HG03045 (cell line): ENCODE data around the gene LRRC3.

Experiments used
- ATAC-seq: cut with Tn5 transposase; IDR thresholded peaks from one replicate; pipeline ENCODE4 v1.9.1; 2021; ENCODE audit warnings: mild to moderate bottlenecking, moderate library complexity; ENCODE audit not compliant: unreplicated experiment

Gene LRRC3

GRCh38 chr21:44438531-44439210, 16.6 kb upstream of the LRRC3 start:
- ATAC-seq: no peak

DNA sequence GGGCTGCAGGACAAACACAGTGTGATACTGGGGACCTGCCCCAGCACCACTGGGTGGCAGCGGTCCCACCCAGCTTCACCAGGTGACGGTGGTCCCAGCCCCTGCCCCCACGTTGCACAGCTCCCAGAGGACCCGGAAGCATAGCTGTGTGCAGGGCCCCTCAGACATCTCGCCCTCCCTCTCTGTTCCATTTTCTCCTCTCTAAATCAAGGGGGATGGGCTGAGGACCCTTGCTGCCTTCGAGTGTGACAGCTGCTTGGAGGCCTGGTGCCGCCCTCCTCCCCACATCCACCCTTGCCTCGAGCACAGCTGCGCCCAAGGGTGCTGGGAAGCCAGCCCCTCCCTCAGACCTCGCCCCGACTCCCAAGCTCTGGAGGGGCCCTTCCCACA, 16.1 kb upstream of the LRRC3 start:
- ATAC-seq: no peak

DNA sequence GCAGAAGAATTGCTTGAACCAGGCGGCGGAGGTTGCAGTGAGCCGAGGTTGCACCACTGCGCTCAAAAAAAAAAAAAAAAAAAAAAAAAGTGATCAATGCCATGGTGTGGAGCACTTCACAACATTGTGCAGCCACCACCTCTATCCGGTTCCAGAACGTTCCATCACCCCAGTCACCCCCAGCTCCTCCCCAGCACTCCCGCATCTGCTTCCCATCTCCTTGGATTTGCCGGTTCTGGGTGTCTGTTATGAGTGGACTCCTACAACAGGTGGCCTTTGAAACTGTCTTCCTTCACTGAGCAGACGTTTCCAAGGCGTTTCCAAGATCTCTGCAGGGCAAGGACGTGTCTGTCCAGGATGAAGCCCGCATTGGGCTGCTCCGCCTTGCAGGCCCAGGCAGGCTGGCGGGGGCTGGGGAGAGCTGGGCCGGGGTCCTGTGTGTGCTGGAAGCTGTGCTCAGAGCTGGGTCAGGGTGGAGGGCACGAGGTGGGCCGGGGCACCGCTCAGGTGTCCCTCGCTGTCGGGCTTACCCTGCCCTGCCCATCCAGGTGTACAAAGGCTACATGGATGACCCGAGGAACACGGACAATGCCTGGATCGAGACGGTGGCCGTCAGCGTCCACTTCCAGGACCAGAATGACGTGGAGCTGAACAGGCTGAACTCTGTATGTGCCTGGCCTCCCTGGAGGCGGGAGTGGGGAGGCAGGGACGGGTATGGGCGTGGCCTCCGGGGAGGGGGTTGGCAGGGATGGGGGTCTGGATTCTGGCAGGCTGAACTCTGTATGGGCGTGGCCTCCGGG, 14.9 kb upstream of the LRRC3 start:
- no peak for ATAC-seq

- no peak for ATAC-seq
Observed at GRCh38 chr21:44441041-44441400, 14.3 kb upstream of the LRRC3 start.

GRCh38 chr21:44441581-44442265, 13.6 kb upstream of the LRRC3 start:
- ATAC-seq: no peak

DNA sequence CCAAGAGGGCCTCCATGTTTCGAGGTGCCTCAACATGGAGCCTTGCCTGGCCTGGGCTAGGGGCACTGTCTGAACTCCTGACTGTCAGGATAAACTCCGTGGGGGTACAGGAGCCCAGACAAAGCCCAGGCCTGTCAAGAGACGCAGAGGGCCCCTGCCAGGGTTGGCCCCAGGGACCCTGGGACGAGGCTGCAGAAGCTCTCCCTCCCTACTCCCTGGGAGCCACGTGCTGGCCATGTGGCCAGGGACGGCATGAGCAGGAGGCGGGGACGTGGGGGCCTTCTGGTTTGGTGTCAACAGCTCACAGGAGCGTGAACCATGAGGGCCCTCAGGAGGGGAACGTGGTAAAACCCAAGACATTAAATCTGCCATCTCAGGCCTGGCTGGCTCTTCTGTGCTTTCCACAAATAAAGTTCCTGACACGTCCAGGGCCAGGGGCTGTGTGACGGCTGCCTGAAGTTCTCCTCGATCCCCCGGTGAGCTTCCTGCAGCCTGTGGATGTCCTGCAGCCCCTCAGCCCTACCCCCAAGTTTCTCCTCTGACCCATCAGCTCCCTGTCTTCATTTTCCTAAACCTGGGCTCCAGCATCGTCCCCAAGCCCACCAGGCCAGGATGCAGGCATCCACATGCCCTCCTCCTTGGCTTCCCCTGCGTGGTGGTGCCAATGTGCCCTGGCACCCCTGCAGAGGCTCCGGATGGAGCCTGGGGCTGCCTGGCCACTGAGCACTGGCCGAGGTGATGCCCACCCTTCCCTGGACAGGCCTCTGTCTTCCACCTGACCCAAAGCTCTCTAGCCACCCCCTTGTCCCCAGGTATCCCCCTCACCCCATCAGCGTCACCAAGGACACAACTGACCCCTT, 12.8 kb upstream of the LRRC3 start:
- no peak for ATAC-seq

- no peak for ATAC-seq
Observed at GRCh38 chr21:44443291-44443890, 11.9 kb upstream of the LRRC3 start.

- no peak for ATAC-seq
Observed at GRCh38 chr21:44443891-44444285, 11.4 kb upstream of the LRRC3 start.

- ATAC-seq: no peak
Observed at GRCh38 chr21:44444286-44444931, 10.9 kb upstream of the LRRC3 start.

DNA sequence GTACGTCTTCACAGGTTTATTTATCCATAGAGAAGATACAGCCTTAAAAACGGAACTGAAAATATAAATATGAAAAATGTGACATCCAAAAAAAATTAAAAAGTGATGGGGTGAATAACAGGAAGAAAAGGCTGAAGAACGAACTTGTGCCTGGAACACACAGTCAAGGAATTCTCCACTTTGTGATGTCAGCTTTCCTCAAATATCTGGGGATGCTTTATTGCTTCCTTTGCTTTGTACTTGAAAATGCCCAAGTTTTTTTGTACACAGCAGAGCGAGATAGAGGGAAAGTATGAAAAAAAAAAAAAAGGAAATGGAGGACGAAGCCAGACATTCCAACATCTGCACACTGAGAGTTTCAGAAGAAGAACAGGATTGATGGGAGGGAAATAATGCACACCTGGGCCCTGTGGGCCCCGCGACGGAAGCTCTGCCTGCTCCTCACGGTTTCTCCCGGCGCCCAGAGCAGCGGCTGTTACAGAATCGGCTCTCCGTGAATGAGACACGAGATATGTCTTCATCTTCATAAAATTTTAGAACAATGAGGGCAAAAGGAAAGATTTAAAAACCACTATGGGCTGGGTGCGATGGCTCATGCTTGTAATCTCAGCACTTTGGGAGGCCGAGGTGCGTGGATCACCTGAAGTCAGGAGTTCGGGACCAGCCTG, 10.0 kb upstream of the LRRC3 start:
- no peak for ATAC-seq

- ATAC-seq: no peak
Observed at GRCh38 chr21:44448651-44449131, 6.6 kb upstream of the LRRC3 start.

DNA sequence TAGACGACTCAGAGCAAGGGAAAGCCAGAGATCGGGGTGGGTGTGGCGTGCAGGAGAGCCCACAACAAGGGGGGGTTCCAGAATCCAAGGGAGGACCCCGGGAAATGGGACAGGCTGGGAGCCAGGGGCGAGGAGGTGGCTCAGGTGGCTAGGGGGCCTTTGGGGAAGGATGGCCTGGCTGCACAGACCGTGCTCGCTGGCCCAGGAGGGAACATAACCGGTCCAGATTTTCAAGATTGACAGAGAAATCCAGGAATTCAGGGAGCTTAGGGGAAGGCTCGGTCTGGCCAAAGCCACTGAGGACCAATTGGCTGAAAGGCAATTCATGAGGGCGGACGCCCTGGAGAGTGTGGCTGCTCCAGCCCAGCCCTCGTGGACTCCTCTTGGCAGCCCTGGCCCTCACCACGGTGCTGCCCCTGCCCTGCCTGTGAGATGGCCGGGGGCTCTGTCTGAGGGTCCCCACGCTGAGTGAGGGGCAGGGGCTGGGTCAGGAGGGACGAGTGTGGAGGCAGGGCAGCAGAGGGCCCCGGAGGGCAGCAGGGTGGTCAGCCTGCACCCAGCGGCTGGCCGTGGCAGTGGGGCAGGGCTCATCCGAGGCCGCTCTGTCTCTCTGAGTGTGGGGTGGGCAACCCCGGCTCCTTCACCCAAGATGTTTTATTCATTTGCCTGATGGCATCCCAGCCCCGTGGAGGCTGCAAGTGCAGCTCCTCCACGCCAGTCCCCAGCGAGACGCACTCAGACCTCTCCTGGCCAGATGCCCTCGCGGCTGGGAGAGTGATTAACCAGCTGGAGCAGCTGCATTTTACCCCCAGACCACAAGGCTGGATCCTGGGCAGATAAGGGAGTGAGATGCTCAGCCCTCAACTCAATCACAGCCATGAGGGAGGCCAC, 5.6 kb upstream of the LRRC3 start:
- ATAC-seq: no peak

DNA sequence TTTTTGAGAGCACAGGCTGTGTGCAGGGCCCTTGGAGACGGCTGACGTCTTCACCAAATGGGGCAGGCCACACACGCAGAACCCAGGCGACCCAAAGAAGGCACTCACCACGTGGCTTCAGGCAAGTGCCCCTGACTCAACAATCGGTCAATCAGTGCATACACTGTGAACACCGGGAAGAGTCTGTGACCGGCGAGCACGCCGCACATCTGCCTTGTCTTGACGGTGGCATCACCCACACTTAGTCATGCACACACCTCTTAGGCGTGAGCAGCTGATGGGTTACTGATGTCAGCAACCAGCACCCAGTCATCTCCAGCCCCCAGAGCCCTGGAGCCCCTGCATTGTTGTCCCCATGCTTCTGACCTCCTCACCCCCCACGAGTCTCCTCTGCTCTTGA, 4.9 kb upstream of the LRRC3 start:
- no peak for ATAC-seq

DNA sequence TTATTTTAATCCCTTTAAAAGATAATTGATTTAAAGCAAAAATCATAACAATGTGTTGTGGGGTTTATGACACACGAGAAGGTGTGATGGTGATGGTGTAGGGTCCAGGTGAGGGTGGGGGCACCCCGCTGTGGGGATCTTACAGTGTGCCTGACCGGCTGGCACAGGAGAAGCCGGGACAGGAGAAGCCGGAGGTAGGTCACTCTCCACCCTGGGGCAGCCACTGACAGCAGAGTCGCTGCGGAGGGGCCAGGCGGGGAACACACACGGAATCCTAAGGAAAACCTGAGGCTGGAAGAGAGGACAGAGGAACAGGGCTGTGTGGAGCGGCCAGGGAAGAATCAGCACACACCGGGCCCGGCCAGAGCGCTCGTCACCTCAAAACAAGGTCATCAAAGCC, 4.3 kb upstream of the LRRC3 start:
- ATAC-seq: no peak

- no peak for ATAC-seq
Observed at GRCh38 chr21:44453120-44453519, 2.2 kb upstream of the LRRC3 start.

DNA sequence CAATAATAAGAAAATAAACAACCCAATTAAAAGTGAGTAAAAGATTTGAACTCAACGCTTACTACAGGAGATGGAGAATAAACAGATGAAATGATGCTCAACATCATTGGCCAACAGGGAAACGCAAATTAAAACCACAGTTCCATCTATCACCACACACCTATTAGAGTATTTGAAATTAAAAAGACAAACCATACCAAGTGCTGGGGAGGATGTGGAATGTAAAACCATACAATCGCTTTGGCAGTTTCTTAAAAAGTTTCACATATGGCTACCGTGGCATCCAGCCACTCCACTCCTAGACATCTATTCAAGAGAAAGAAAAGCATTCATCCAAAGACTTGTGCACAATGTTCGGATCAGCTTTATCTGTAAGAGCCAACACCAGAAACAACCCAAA, 1.3 kb upstream of the LRRC3 start:
- no peak for ATAC-seq

- no peak for ATAC-seq
Observed at GRCh38 chr21:44455524-44456213, 359 bp downstream of the LRRC3 start.
